Measurements from ENCODE around the gene MPDZ. TPM values are rescaled to one million over a fixed set of nuclear protein-coding genes. Genes with fewer than 3 reads are reported as not detected.

The MPDZ gene
- total RNA-seq, 1 donor: 66.6 TPM

- Histone ChIP-seq H3K36me3 (ENCODE audit: insufficient read depth, low read length) (peaks cover 8% of the 10 kb centered on the region), H3K4me3 (ENCODE audit: insufficient read depth, low read length) (no peak overlapping the region), H3K4me1 (ENCODE audit: insufficient read depth, low read length) (no peaks in the 10 kb centered on the region), H3K9me3 (ENCODE audit: low read depth, low read length) (no peaks in the 10 kb centered on the region), H4K20me1 (ENCODE audit: insufficient read depth, low read length) (no peaks in the 10 kb centered on the region), H3K27me3 (ENCODE audit: insufficient read depth, low read length) (no peaks in the 10 kb centered on the region), H3K79me2 (ENCODE audit: insufficient read depth, low read length) (no peaks in the 10 kb centered on the region), H3K27ac (ENCODE audit: low read depth, low read length) (no peak overlapping the region), H2AFZ (ENCODE audit: low read length) (no peak overlapping the region), H3K4me2 (ENCODE audit: insufficient read depth, low read length) (no peak overlapping the region)
- no peak for DNase-seq (ENCODE audit: insufficient read length, low spot score, missing footprints)
- no peak for TF ChIP-seq CTCF (IDR thresholded peaks at IDR 0.05; ENCODE audit: extremely low read depth, low read depth, low read length)
These were observed 69.2 kb downstream of the MPDZ start for GRCh38 chr9:13210306-13210705.

- H4K20me1 ChIP-seq (ENCODE audit: insufficient read depth, low read length): no peaks in the 10 kb centered on the region
- no peak overlapping the region for H3K27ac ChIP-seq (ENCODE audit: low read depth, low read length)
- no peaks in the 10 kb centered on the region for H3K27me3 ChIP-seq (ENCODE audit: insufficient read depth, low read length)
- no peak for DNase-seq (ENCODE audit: insufficient read length, low spot score, missing footprints)
- H3K4me3 ChIP-seq (ENCODE audit: insufficient read depth, low read length): no peak overlapping the region
- H2AFZ ChIP-seq (ENCODE audit: low read length): no peak overlapping the region
- H3K9me3 ChIP-seq (ENCODE audit: low read depth, low read length): no peaks in the 10 kb centered on the region
- H3K36me3 ChIP-seq (ENCODE audit: insufficient read depth, low read length): peaks cover 16% of the 10 kb centered on the region
- no peak overlapping the region for H3K4me2 ChIP-seq (ENCODE audit: insufficient read depth, low read length)
- TF ChIP-seq CTCF (IDR thresholded peaks at IDR 0.05; ENCODE audit: extremely low read depth, low read depth, low read length): no peak
- no peaks in the 10 kb centered on the region for H3K4me1 ChIP-seq (ENCODE audit: insufficient read depth, low read length)
- H3K79me2 ChIP-seq (ENCODE audit: insufficient read depth, low read length): no peaks in the 10 kb centered on the region
These were observed 70.0 kb downstream of the MPDZ start for GRCh38 chr9:13209498-13209897.

DNA sequence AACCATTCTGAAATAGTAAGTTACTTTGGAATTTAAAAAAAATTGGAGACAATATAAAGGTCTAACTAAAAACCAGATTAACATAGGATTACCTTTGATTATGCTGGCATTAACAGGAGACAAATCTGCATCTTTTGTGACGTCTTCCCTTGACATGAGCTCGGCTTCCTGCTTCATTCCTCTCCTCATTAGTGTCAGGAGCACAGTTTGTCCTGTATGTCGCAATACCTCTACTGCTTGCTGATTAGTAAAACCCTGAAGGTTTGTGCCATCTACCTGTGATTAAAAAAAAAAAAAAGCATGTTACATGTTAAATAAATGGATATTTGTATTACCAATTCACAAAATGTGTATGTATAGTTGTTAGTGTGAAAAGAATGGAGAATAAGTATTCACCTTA, 73.7 kb downstream of the MPDZ start:
- Histone ChIP-seq H3K27me3 (ENCODE audit: insufficient read depth, low read length) (no peaks in the 10 kb centered on the region), H3K4me3 (ENCODE audit: insufficient read depth, low read length) (no peak overlapping the region), H3K9me3 (ENCODE audit: low read depth, low read length) (no peaks in the 10 kb centered on the region), H3K36me3 (ENCODE audit: insufficient read depth, low read length) (peaks cover 39% of the 10 kb centered on the region), H4K20me1 (ENCODE audit: insufficient read depth, low read length) (no peaks in the 10 kb centered on the region), H3K27ac (ENCODE audit: low read depth, low read length) (no peak overlapping the region), H3K4me2 (ENCODE audit: insufficient read depth, low read length) (no peak overlapping the region), H3K79me2 (ENCODE audit: insufficient read depth, low read length) (no peaks in the 10 kb centered on the region), H2AFZ (ENCODE audit: low read length) (no peak overlapping the region), H3K4me1 (ENCODE audit: insufficient read depth, low read length) (no peaks in the 10 kb centered on the region)
- TF ChIP-seq CTCF (IDR thresholded peaks at IDR 0.05; ENCODE audit: extremely low read depth, low read depth, low read length): no peak
- no peak for DNase-seq (ENCODE audit: insufficient read length, low spot score, missing footprints)

DNA sequence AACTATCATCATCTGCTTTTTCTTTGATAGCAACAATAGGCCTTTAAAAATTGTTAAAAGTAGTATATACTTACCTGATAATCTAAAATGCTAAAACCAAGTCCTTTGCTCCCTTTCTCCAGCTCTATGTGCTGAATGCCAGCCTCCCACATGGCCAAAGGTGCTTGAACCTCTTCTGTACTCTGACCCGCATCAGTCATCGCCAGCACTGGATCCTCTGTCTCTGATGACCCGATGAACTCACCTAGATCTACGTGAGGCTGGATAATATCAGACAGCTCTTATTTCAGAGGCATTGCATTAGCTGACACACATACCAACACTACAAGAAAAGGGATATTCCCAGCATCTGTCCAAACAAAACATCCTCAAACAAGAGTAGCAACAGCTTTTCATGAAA, 89.5 kb downstream of the MPDZ start:
- Histone ChIP-seq H3K27ac (ENCODE audit: low read depth, low read length) (no peak overlapping the region), H2AFZ (ENCODE audit: low read length) (no peak overlapping the region), H3K79me2 (ENCODE audit: insufficient read depth, low read length) (no peaks in the 10 kb centered on the region), H3K4me1 (ENCODE audit: insufficient read depth, low read length) (no peaks in the 10 kb centered on the region), H3K4me2 (ENCODE audit: insufficient read depth, low read length) (no peak overlapping the region), H3K27me3 (ENCODE audit: insufficient read depth, low read length) (no peaks in the 10 kb centered on the region), H3K4me3 (ENCODE audit: insufficient read depth, low read length) (no peak overlapping the region), H3K9me3 (ENCODE audit: low read depth, low read length) (no peaks in the 10 kb centered on the region), H4K20me1 (ENCODE audit: insufficient read depth, low read length) (no peaks in the 10 kb centered on the region), H3K36me3 (ENCODE audit: insufficient read depth, low read length) (peaks cover 35% of the 10 kb centered on the region)
- TF ChIP-seq CTCF (IDR thresholded peaks at IDR 0.05; ENCODE audit: extremely low read depth, low read depth, low read length): no peak
- no peak for DNase-seq (ENCODE audit: insufficient read length, low spot score, missing footprints)
